H1 (cell line): ENCODE data around the gene NELFCD. TPM values are rescaled to one million over a fixed set of nuclear protein-coding genes. Genes with fewer than 3 reads are reported as not detected.

Experiments used
- CHD2 ChIP-seq: IDR thresholded peaks from 2 replicates; pipeline ENCODE4 v1.6.1; 2012; ENCODE audit warnings: low read length, improper control_type of control experiment
- FOSL1 ChIP-seq: IDR thresholded peaks from 2 replicates; pipeline ENCODE4 v1.6.1; 2011; ENCODE audit warnings: mild to moderate bottlenecking, low read depth, low read length, moderate library complexity; ENCODE audit not compliant: insufficient read depth
- KDM4A ChIP-seq: IDR thresholded peaks from one replicate; pipeline ENCODE4 v1.7.1; 2012; ENCODE audit warnings: low read depth, mild to moderate bottlenecking, moderate library complexity, low read length, inconsistent platforms; ENCODE audit not compliant: severe bottlenecking
- RBBP5 ChIP-seq: IDR thresholded peaks from 2 replicates; pipeline ENCODE4 v1.7.1; 2012; ENCODE audit warnings: low read depth, mild to moderate bottlenecking, inconsistent platforms, low read length, moderate library complexity, borderline replicate concordance
- TBP ChIP-seq: IDR thresholded peaks from 2 replicates; pipeline ENCODE4 v1.6.1; 2011; ENCODE audit warnings: low read depth, low read length, improper control_type of control experiment
- polyA plus RNA-seq, 7 experiments: library from polyadenylated mRNA; depleted of rRNA in 3 of 7; stranded (reverse) in 5 of 7; unstranded in 2 of 7; fragments of >200 nt in 5 of 7; fragments of 200-250 nt in 2 of 7; gene quantifications; 1 replicate in 5 of 7; 2 replicates in 1 of 7; 4 replicates in 1 of 7; pipeline versions ENCODE4 v1.2.1 to v1.2.3, GENCODE V29; 2011 to 2013; ENCODE audit warnings: missing spikeins in 2 of 7, mixed read lengths in 2 of 7
- total RNA-seq: library from RNA; stranded (reverse); fragmentation: NEBNext Ultra II Directional; extraction: Animal tissue kit (Norgen Biotek cat#: 25700); gene quantifications from 2 replicates; pipeline ENCODE4 v1.2.1, GENCODE V29; 2021

The NELFCD gene
- total and polyA plus RNA-seq, 2 of the 8 experiments (the other 6 are each of a cell fraction or from before 2014, with no cell fraction given): 35.5 to 59.6 TPM

GRCh38 chr20:58993332-58994248 lies 12.5 kb downstream of the NELFCD start (continued):
- no peak for TF ChIP-seq KDM4A
- TF ChIP-seq CHD2: no peak
- TF ChIP-seq RBBP5: no peak
- no peak for TF ChIP-seq FOSL1
- TF ChIP-seq TBP: no peak
